ENCODE data around the gene MED23. TPM values are rescaled to one million over a fixed set of nuclear protein-coding genes. Genes with fewer than 3 reads are reported as not detected.

MED23 gene
- total RNA-seq, 1 experiment from 2014 or later: 16.8 TPM

DNA sequence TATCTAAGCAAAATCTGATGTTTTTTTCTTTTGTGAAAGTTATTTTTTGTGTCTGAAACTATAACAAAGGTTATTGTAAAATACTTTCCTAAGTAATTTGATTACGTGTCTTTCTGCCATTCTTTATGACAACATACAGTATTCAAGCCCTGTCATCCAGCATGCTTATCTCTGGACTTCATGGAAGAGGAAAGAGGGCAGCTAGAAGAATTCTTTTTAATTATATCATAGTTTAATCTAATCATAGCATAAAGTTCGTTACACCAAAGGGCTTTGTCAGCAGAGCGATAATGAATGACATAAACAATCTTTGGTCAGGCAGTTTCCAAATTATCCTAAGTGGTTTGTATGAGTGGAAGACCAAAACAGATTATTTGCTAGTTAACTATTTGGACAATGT, 12.5 kb upstream of the MED23 start:
- no peak for DNase-seq (ENCODE audit: low read depth)

DNA sequence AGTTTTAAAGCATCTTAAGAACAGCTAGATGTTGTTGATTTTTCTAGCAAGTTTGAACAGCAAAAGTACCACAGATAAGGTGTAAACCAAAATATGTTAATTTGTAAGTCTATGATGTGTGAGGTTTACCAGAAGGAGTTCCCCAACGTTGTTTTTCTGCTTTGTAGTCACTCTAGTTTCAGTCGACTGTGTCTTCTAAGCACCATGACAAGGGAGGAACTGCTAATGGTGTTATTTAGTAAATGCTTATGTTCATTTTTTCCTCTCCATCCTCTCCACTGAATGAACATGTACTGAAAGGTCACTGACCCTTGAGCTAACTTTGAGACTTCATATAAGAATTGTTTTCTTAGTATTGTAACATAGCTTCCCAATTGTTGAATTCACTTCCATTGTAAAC, 12.1 kb upstream of the MED23 start:
- no peak for DNase-seq (ENCODE audit: low read depth)

DNA sequence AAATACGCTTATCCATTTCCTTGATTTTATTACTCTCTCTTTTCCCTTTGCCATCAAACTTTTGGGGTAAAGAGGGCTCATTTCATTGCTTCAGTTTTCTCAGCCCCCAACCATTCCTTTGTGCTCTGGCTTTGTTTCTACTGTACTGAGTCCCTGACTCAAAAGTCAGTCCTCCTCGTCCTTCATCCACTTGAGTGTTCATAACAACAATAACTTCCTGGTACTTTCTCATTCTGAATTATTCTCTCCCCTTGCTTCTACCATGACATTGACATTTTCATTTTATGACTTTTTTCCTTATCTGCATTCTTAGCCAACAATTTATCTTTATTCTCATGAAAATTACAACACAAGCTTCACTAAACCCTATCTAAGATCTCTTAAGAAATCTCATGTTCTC, 10.0 kb upstream of the MED23 start:
- no peak for DNase-seq (ENCODE audit: low read depth)

DNA sequence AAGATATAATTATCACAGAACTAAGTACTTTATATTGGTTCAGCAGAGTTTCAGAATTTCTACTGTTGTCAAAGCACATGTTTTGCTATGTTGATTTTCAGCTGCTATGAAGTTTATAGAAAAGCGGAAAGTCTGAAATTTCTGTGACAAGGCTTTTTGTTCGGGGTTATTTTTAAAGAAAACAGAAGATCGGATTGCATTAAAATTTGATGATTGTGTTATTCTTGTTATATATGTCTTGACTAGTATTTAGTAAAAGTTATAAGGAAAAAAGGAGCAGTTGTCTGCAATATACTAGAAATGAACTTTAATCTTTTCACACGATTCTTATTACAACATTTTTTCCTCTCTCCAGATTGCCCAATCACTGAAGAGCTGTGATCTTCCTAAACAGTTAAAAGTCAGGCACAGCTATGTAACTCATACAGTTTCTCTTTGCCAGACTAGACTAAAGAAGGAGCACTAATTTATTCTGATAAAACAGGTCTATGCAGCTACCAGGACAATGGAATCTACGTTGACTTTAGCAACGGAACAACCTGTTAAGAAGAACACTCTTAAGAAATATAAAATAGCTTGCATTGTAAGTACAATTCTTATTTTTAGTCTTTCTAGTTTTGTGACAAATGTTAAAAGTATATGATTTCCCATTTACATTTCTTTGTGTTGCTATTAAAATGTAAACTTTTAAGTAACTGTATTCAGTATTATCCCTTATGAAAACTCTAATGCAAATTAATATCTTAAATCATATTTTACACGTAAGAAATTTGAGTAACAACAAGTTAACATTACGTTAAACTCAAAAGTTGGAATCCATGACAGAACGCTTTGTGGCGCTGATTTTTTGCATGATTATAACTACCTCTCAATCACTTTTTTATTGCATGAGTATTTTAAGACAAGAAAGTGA, 9.1 kb upstream of the MED23 start, which contains the start of gene ENPP3:
Gene ENPP3 (plus strand): TSS at position 423 of the 913 bp plus-strand sequence. CDS start 83 bp downstream, at position 506.
- no peak for DNase-seq (ENCODE audit: low read depth)

DNA sequence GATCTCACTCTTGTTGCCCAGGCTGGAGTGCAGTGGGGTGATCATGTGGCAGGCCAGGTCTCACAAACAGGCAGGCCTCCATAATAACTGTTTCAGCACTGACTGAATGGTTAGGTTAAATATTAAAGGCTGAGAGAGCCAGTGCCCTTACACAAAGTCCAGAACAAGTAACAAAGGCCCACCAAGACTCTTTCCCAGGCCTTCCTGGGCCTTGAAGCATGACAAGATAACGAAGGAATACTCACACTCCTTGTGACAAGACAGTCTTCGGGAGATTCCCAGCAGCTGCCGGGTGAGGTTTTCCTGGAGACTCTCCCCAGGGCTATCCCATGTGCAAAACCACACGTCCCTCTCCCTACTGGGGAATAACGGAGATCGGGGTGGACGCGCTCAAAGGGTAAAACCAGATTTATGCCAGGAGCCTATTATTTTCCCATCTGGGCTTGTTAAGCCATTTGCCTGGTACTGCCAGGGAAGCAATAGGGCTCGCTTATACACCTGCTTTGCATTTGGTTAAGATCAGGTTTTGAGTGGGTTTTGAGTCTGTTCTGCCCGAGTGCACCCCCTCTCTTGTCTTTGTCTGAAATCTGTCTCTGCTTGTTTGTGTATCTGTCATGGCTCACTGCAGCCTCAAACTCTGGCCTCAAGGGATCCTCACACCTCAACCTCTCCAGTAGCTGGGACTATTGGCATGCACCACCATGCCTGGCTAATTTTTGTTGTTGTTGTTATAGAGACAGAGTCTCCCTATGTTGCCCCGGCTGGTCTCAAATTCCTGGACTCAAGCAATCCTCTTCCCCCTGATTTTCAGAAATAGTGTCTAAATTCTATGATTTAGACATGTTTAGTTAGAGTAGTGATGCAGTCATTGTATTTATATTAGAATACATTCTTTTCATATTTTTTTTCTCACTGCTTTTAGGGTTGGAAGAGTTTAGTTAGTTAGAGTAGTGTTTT, 7.6 kb upstream of the MED23 start:
- DNase-seq (ENCODE audit: low read depth): no peak

DNA sequence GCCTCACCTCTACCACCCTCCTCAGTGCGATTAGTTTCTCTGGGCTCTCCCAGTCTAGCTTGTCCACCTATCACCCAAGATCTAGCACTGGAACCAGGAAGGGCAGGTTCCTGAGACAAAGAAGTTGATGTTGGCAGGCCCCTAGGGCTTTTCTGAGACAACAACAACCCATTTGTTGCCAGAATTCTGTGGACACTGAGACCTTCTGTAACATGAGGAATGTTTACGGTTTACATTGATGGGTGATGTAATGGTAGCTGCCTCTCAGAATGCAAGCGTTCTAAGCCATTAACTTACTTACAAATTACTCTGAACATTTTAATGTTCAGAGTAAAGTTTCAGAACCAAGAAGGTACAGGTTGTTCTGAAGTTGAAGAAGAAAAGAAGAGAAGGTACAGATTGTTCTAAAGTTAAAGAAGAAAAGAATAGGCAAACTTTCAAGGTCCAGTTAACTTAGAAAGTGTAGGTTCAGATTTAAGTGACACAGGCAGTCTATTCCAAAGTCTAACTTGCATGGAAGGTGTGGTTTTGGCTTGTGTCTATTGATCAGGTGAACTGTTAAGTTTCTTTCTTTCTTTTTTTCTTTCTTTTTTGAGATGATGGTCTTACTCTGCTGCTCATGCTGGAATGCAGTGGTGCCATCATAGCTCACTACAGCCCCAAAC, 3.7 kb upstream of the MED23 start:
- no peak for DNase-seq (ENCODE audit: low read depth)

DNA sequence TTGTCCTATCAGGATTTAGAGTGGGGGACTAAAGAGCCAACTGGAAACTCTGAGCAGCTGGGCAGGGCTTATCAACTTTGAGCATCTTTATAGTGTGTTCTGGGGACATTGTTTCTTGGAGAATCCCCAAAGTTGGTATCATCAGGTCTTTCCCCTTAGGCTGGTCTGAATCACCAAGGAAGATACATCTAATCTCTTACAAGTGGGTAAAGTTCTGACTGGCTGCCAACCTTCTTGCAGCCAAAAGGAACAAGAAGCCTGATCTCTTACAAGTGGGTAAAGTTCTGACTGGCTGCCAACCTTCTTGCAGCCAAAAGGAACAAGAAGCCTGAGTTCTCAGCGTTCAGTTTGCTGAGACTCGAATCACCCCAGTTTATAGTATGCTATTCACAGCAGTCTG, 1.6 kb upstream of the MED23 start:
- peak; percentile 17 for DNase-seq (ENCODE audit: low read depth)

DNA sequence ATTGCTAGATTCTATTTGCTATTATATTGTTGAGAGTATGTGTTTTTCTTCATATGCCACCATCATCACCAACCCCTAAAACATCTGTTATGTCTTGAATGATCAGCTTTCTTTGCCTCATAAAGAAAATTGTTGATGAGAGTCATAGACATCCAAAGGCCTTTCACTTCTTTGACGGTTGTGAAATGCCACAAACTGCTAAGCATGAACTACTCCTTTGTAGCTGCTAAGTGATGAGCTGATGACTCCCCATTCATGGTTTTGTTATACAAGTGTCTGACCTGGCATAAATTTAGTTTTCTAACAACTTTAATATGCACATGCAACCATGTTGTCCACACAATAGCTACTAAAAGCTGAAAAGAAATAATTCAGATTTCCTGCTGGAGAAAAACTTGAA, 684 bp upstream of the MED23 start:
- DNase-seq (ENCODE audit: low read depth): no peak

DNA sequence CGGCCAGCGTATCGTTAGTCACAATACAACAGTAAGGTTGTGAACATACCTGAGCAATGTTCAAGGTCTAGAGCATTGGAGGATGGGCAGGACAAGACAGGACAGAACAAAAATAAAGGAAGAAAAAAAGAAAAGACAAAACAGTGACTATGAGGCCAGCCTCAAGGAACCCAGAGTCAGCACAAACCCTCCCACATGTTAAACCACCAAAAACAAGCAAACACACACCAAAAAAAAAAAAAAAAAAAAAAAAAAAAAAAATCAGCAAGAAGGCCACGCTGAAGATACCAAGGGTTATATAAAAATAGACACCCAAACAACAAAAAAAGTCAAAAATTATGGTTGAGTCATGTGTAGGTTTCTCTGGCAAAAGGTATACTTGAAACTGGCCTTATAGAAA, 12.8 kb downstream of the MED23 start:
- DNase-seq (ENCODE audit: low read depth): no peak

DNA sequence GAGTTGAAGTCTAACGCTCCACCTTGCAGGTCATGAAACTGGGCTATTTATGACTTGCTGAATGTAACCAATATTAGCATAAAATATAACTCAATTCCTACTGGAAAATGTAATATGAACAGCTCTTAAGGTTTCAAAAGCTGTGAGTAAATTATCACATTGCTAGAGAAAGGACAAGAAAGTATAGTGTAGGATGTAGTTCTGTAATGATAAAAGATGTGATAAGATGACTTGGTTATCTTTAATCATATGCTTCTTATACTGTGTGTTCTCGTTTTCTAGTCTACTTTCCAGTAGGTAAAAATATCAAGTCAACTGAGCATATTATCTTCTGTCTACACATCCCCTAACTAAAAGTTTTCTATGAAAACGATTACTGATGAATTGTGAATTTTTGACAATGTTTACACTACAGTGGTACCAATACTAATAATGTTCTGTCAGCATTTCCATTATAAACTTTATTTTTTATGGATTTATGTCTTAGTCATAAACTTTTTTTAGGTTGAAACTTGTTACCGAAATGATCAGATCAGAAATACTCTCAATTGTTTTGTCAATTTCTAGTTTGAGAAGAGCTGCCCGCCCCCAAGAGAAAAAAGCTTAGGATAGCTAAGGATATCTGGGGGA, 14.6 kb downstream of the MED23 start:
- no peak for DNase-seq (ENCODE audit: low read depth)

DNA sequence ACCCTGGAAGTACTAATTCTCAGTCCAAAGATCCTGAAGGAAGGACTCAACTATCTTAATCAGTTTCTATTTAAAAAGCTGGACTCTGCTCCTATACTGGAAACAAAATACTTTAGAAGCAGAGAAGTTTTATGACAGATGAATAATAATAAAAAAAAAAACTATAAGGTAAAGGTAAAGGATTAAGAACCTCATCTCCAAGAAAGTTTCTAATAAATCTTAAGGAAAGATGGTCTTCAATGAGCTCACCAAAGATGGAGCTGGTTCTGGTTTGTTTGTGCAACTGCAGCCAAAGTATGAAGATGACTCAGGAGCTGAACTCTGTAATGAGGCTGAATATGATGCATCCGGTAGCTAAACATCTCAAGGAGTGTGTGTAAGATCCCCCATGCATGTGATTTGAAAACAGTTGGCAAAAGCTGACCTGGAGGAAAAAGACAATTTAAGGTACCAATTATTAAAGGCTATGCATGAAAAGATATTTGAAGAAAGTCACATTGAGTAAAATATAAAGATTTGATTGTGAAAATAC, 25.2 kb downstream of the MED23 start:
- peak; percentile 80 for DNase-seq (ENCODE audit: low read depth)

DNA sequence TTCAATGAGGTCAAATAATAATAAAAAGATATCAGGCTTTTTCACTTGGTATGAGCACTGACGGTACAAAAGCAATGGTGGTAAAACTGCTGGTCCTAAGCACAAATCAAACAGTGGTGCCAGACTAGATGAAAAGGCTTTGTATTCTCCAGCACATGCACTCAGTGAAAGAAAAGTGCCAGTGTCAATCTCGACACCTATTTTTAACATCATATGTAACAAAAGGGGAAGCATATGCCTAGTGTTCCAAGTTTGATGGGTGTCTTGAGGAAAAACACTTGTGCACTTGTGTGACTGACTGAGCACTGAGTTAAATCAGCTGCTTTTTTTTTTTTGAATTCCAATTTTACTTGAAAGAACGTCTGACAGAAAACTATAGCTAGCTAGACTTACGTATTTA, 27.3 kb downstream of the MED23 start:
- no peak for DNase-seq (ENCODE audit: low read depth)

DNA sequence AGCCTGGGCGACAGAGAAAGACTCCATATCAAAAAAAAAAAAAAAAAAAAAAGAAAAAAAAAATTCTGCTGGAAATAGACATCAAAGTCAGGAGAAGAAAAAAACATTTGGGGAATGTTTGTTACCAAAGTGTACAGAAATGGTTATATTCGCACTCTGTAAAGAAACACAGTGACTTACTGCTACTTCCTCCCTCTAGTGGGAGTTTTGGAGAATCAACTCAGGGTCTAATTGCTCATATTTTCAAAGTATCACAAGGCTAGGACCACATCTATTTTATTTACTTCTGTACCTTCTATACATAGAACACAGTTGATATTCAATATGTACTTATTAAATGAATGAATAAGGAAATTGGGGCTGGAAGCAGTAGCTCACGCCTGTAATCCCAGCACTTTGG, 30.6 kb downstream of the MED23 start:
- DNase-seq (ENCODE audit: low read depth): no peak

DNA sequence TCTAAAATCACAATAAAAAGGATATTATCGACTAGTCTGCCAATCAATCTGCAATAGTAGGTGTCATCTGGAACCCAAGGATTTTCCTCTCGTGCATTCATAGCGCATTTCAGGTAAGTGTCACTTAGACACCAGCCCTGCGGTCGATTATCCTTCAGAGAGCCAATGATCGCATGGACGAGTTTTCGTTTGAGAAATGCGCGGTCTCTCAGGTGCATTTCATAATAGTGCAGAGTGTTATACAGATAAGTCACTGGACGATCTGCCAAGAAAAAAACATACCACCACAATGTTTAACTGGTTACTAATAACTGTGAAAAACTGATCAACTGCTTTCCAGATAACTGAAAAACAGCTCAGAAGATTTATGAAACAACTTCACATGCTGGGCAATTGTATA, 34.0 kb downstream of the MED23 start:
- no peak for DNase-seq (ENCODE audit: low read depth)

DNA sequence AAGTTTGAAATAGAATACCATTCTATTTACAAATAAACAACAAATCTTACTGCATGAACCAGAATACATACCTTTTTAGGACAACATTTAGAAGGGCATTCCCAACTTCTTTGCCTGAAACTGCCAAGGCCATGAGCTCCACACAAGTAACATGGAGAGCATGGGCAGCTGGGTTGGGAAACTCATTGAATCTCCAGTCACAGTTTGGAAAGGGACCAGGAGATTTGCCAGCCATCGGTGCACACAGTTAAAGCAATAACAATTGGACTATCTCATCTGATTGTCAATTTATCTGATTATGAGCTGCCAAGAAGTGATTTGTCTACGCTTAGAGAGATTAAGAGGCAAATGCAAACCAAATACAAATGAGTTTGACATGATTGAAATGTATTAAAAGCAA, 35.1 kb downstream of the MED23 start:
- no peak for DNase-seq (ENCODE audit: low read depth)

DNA sequence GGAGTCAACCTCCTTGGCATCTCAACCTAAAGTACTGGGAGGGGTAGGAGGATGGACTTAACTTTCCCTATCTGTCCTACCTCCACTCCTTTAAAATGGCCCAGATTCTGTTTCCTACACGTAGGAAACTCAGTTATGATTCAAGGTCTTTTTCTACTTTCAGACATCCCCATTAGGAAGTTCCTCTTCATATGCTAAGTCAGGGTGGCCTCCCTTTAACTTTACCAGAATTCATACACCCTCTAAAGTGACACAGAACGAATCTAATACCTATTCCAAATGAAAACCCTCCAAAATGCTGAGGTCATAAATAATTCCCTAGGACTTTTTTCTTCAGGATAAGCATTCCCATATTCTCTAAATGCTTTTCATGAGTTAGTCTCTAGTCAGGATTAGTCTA, 39.4 kb downstream of the MED23 start:
- DNase-seq (ENCODE audit: low read depth): no peak

DNA sequence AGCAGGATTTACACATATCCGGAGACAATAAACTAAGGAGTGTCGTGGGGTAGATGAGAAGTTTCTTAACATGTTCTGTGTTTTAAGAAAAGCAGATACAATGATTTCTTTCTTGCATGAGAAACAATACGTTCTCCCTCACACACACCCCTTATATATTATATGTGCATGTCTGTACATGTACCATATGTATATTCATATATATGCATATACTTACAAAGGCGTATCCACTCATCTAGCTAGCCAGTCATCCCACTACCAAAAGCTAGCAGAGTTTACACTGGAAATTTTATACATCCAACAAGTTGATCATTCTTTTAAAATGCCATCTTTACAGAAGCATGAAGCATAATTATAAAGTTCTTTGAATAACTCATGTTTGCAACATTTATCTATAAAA, 40.1 kb downstream of the MED23 start:
- no peak for DNase-seq (ENCODE audit: low read depth)

DNA sequence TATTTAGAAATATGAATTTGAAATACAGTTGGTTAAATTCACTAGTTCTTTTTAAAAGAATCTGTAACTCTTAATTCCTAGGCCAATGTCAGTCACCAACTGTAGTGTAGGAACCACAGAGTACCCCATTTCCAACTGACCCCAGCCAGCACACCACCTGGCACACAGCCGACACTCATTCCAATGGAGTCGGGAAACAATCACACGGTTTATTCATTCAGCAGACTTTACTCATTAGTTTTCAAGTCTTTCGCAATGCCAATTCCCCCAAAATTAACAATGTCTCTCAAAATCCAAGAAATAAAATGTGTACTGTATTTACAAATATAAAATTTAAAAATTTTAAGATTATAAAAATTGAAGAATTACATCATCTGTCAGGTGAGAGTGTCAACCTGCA, 41.5 kb downstream of the MED23 start:
- DNase-seq (ENCODE audit: low read depth): no peak

DNA sequence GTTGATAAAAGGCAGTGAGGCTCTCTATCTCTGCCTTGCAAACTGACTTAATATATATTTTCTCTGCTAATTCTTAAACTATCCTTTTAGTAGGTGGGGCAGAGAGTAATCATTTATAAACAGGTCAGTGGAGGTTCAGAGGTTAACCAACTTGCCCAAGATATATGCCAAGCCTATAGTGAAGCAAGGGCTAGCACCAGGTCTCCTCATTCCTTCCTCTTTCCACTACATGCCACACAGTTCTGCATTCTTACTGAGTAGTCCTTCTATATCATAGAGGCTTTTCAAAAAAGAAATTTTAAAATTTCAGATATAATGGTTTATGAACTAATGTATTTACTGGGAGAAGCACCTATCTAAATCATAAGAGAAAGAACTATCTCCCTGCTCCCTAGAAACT, 46.5 kb downstream of the MED23 start:
- DNase-seq (ENCODE audit: low read depth): no peak

DNA sequence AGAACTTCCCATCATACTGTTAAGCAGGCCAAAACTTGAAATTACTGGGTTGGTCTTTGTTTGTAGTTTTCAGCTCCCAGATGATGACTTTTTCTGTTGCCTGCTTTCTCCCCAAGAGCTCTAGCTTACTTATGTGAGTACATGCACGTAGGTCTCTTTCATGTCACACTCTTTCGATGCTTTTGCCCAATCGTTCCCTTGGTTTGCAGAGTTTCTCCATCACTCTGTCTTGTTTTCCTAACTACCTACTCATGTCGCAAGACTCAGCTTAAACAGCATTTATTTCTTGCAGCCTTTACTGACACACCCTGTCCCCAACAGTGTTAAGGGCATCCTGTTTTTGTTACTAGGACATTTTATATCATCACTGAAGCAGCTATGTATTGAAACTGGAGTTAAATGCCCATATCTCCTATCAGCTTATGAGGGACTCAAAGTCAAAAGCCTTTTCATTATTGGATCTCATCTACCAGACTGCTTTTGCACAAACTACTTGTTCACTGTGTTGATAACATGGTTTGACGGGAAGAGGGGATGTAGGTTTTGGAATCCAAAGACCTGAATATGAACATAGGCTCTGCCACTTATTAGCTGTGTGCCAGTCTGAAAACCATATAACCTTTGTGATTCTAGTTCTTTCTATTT, 52.1 kb downstream of the MED23 start:
- DNase-seq (ENCODE audit: low read depth): no peak

All from HT1080 (cell line).